Body of pancreas (tissue), 4 donors: ENCODE data around the gene SVBP.

ENCODE experiments used
- CTCF ChIP-seq, 7 experiments: fragments of 450-650 bp in 4 of 7; fragments of 200-600 bp in 3 of 7; sonication (generic) in 3 of 7; IDR thresholded peaks; one replicate each; pipeline ENCODE4 v1.5.1; 2016 to 2019; ENCODE audit warnings: antibody characterized with exemption in 7 of 7
- POLR2A ChIP-seq, 3 donors: fragments of 450-650 bp; IDR thresholded peaks; one replicate each; pipeline ENCODE4 v1.6.1; 2016; ENCODE audit warnings: antibody characterized with exemption in 3 of 3, mild to moderate bottlenecking in 2 of 3

GRCh38 chr1:42822800-42823392 lies 5.7 kb upstream of the SVBP start:
- TF ChIP-seq CTCF (IDR thresholded peaks at IDR 0.05) (no peak), POLR2A (IDR thresholded peaks at IDR 0.05) (no peak)
